B cell (primary cell): Measurements from ENCODE around the gene ADGRE2. TPM values are rescaled to one million over a fixed set of nuclear protein-coding genes. Genes with fewer than 3 reads are reported as not detected.
"Not testable (repeated sequence)": the region's sequence is repeated elsewhere in the genome, so short reads cannot be mapped to it uniquely, and the experiment has no call there.

ENCODE experiments used
- ATAC-seq: fragments of 200-7000 bp; cut with Tn5 transposase; one replicate; pipeline ENCODE4 v1.10.0; 2021; ENCODE audit warnings: low read depth, mild to moderate bottlenecking, moderate number of reproducible peaks, moderate library complexity
- CTCF ChIA-PET: fragments of 350-600 bp; sonication (Branson Sonifier 250); formaldehyde crosslinking; loops from one replicate; lab custom pipeline; 2021; ENCODE audit warnings: antibody characterized with exemption, inconsistent platforms; lab: Charles Lee
- POLR2A ChIA-PET: fragments of 350-600 bp; sonication (Branson Sonifier 250); formaldehyde crosslinking; loops from one replicate; lab custom pipeline; 2021; ENCODE audit warnings: antibody characterized with exemption; lab: Charles Lee
- DNase-seq: peaks from one replicate; pipeline ENCODE4 v3.0.0; 2013
- H2AFZ ChIP-seq: 2 replicates; pipeline ENCODE4 v1.6.1; 2012; ENCODE audit warnings: mild to moderate bottlenecking, low read depth, low read length; ENCODE audit not compliant: insufficient read depth, poor library complexity, severe bottlenecking
- H3K27ac ChIP-seq, 2 donors: 1 replicate in 1 of 2; 2 replicates in 1 of 2; pipeline ENCODE4 v1.5.1; 2012 to 2013; ENCODE audit warnings: low read length in 2 of 2, mild to moderate bottlenecking in 2 of 2, moderate library complexity in 1 of 2
- H3K27me3 ChIP-seq, 4 experiments: fragments of 200-600 bp in 1 of 4; sonication (generic) in 1 of 4; replicated peaks in 1 of 4; 1 replicate in 2 of 4; 2 replicates in 2 of 4; pipeline versions ENCODE4 v1.6.1 to v1.7.0; 2013 to 2016; ENCODE audit warnings: low read length in 3 of 4, mild to moderate bottlenecking in 2 of 4, mixed read lengths in 1 of 4, moderate library complexity in 1 of 4; ENCODE audit not compliant: insufficient read depth in 4 of 4, control insufficient read depth in 3 of 4; ENCODE audit errors: control extremely low read depth in 1 of 4
- H3K36me3 ChIP-seq, 2 experiments: replicated peaks in 1 of 2; 1 replicate in 1 of 2; 2 replicates in 1 of 2; pipeline versions ENCODE4 v1.6.1 to v1.7.1; 2013; ENCODE audit warnings: low read length in 1 of 2; ENCODE audit not compliant: insufficient read depth in 2 of 2, control insufficient read depth in 1 of 2; ENCODE audit errors: control extremely low read depth in 1 of 2, extremely low read depth in 1 of 2
- H3K4me1 ChIP-seq, 2 donors: fragments of 200-600 bp in 1 of 2; sonication (generic) in 1 of 2; 1 replicate in 1 of 2; 2 replicates in 1 of 2; pipeline versions ENCODE4 v1.5.1 to v1.6.1; 2013 to 2017; ENCODE audit warnings: low read length in 2 of 2; ENCODE audit not compliant: control insufficient read depth in 2 of 2, insufficient read depth in 2 of 2
- H3K4me2 ChIP-seq: replicated peaks from 2 replicates; pipeline ENCODE3; 2012; ENCODE audit warnings: mild to moderate bottlenecking, low read depth, low read length; ENCODE audit not compliant: poor library complexity, severe bottlenecking
- H3K4me3 ChIP-seq, 5 experiments: fragments of 200-600 bp in 1 of 5; sonication (generic) in 1 of 5; 1 replicate in 3 of 5; 2 replicates in 2 of 5; pipeline versions ENCODE4 v1.5.1 to v1.7.0; 2011 to 2016; ENCODE audit warnings: low read length in 4 of 5, mild to moderate bottlenecking in 4 of 5, low read depth in 2 of 5, control low read depth in 1 of 5, moderate library complexity in 1 of 5; ENCODE audit not compliant: insufficient read depth in 1 of 5; ENCODE audit errors: control extremely low read depth in 1 of 5, extremely low read depth in 1 of 5
- H3K79me2 ChIP-seq: fragments of 200-600 bp; sonication (generic); one replicate; pipeline ENCODE4 v1.6.0; 2016; ENCODE audit warnings: low read length; ENCODE audit not compliant: control insufficient read depth, insufficient read depth
- H3K9ac ChIP-seq: fragments of 200-600 bp; sonication (generic); 2 replicates; pipeline ENCODE4 v1.6.1; 2017; ENCODE audit warnings: mild to moderate bottlenecking, low read length, moderate library complexity
- H3K9me3 ChIP-seq, 3 donors: one replicate each; pipeline versions ENCODE4 v1.6.1 to v1.7.1; 2013; ENCODE audit warnings: low read length in 2 of 3; ENCODE audit not compliant: control insufficient read depth in 2 of 3, insufficient read depth in 1 of 3; ENCODE audit errors: control extremely low read depth in 1 of 3
- H4K20me1 ChIP-seq: 2 replicates; pipeline ENCODE4 v1.6.0; 2012; ENCODE audit warnings: mild to moderate bottlenecking, low read length; ENCODE audit not compliant: insufficient read depth, control insufficient read depth, poor library complexity, severe bottlenecking
- H3K27ac Mint-ChIP-seq: one replicate; pipeline ENCODE4 v1.8.0; 2021; ENCODE audit warnings: mixed read lengths
- H3K27me3 Mint-ChIP-seq: one replicate; pipeline ENCODE4 v1.8.0; 2021; ENCODE audit warnings: mixed read lengths
- H3K4me1 Mint-ChIP-seq: one replicate; pipeline ENCODE4 v1.8.0; 2021; ENCODE audit warnings: mixed read lengths
- H3K4me3 Mint-ChIP-seq: one replicate; pipeline ENCODE4 v1.8.0; 2021; ENCODE audit warnings: mixed read lengths
- H3K9me3 Mint-ChIP-seq: one replicate; pipeline ENCODE4 v1.8.0; 2022; ENCODE audit warnings: mixed read lengths; ENCODE audit not compliant: insufficient read depth
- EZH2 ChIP-seq: IDR thresholded peaks from 2 replicates; pipeline ENCODE4 v1.6.1; 2012; ENCODE audit warnings: borderline replicate concordance, low read depth, mild to moderate bottlenecking, moderate library complexity, low read length; ENCODE audit not compliant: insufficient read depth, poor library complexity, severe bottlenecking
- WGBS: methylation state at CpG from one replicate; pipeline ENCODE4 v1.1.5; 2013; ENCODE audit warnings: missing lambda C conversion rate; ENCODE audit not compliant: insufficient coverage; 5-methylcytosine and 5-hydroxymethylcytosine counted together
- intact Hi-C: fragments of 100-400 bp; cut with micrococcal nuclease; formaldehyde crosslinking; loops from one replicate; pipeline ENCODE4 v1.10.0; 2022
- polyA minus RNA-seq: library from RNA; depleted of rRNA, polyadenylated mRNA; stranded (reverse); fragments of >200 nt; gene quantifications from 2 replicates; pipeline ENCODE4 v1.2.3, GENCODE V29; 2012
- polyA plus RNA-seq: library from polyadenylated mRNA; depleted of rRNA; stranded (reverse); fragments of >200 nt; gene quantifications from 2 replicates; pipeline ENCODE4 v1.2.3, GENCODE V29; 2012
- total RNA-seq, 2 donors: library from RNA; stranded (reverse); fragments of 120-200 nt in 1 of 2; gene quantifications; 1 replicate in 1 of 2; 2 replicates in 1 of 2; pipeline versions ENCODE4 v1.2.3 to v1.2.4, GENCODE V29; 2013 to 2022
- TF ChIP-seq, protein P1 (sequence below): fragments of 200-600 bp; IDR thresholded peaks from one replicate; pipeline ENCODE4 v1.8.0; 2022; ENCODE audit warnings: antibody characterized with exemption, mild to moderate bottlenecking

Gene ADGRE2
- 0.89 and 1.7 TPM in 2 replicates for total RNA-seq
- 0.82 TPM for total RNA-seq (2013)
- polyA plus RNA-seq: 0.52 and 1.1 TPM in 2 replicates
- 2.0 and 4.3 TPM in 2 replicates for polyA minus RNA-seq

GRCh38 chr19:14778110-14778845, at the start of gene ADGRE2:
TSS of gene ADGRE2 (minus strand) at chr19:14778560. CDS start at chr19:14776756, 1,804 bp downstream.
- DNase-seq, H3K9me3 Mint-ChIP-seq, H3K27ac Mint-ChIP-seq, ATAC-seq, H3K9ac ChIP-seq, H4K20me1 ChIP-seq, H3K27ac ChIP-seq, POLR2A ChIA-PET, H3K4me3 ChIP-seq, H3K79me2 ChIP-seq, H3K4me2 ChIP-seq, H3K36me3 ChIP-seq, intact Hi-C loops: not testable (repeated sequence)
- WGBS: 97% methylated on average over 3 of the region's 12 CpGs
- Histone ChIP-seq H3K27me3 (peaks cover 0 to 20% (median 4%) of the 10 kb centered on the region in 4 experiments), H2AFZ (peak within 1 kb of the TSS; percentile 22), H3K4me1 (peaks cover 13 to 26% of the 10 kb centered on the region in 2 donors), H3K9me3 (peaks cover 0 to 12% (median 0%) of the 10 kb centered on the region in 3 donors)
- Mint-ChIP-seq H3K4me1 (peaks cover 26% of the 10 kb centered on the region), H3K4me3 (peak within 1 kb of the TSS; percentile 54), H3K27me3 (peaks cover 13% of the 10 kb centered on the region)
- CTCF ChIA-PET: interaction anchor here (0.6 to 2.4 kb wide), 2 partner anchors 205 to 679 kb away, joined by 3 to 5 read pairs; no protein-coding TSS in a partner anchor

GRCh38 chr19:14826006-14826405, 47.6 kb upstream of the ADGRE2 start:
- H3K27ac Mint-ChIP-seq: no peak overlapping the region
- intact Hi-C loops: no loop called here
- POLR2A ChIA-PET: no interaction called here
- peaks cover 8% of the 10 kb centered on the region for H3K4me1 Mint-ChIP-seq
- WGBS: no CpG with 5 or more reads among the region's 2 CpGs
- Histone ChIP-seq H3K4me1 (no peaks in the 10 kb centered on the region), H3K4me3 (no peak overlapping the region), H3K27ac (no peak overlapping the region), H3K79me2 (no peaks in the 10 kb centered on the region), H3K36me3 (no peaks in the 10 kb centered on the region), H3K9me3 (peaks cover 0 to 3% (median 0%) of the 10 kb centered on the region in 3 donors), H3K4me2 (no peak overlapping the region), H4K20me1 (no peaks in the 10 kb centered on the region), H2AFZ (no peak overlapping the region), H3K9ac (no peak overlapping the region), H3K27me3 (peaks cover 0 to 10% (median 3%) of the 10 kb centered on the region in 4 experiments)
- CTCF ChIA-PET: no interaction called here
- no peak for ATAC-seq
- TF ChIP-seq EZH2: no peak
- TF ChIP-seq, protein P1, sequence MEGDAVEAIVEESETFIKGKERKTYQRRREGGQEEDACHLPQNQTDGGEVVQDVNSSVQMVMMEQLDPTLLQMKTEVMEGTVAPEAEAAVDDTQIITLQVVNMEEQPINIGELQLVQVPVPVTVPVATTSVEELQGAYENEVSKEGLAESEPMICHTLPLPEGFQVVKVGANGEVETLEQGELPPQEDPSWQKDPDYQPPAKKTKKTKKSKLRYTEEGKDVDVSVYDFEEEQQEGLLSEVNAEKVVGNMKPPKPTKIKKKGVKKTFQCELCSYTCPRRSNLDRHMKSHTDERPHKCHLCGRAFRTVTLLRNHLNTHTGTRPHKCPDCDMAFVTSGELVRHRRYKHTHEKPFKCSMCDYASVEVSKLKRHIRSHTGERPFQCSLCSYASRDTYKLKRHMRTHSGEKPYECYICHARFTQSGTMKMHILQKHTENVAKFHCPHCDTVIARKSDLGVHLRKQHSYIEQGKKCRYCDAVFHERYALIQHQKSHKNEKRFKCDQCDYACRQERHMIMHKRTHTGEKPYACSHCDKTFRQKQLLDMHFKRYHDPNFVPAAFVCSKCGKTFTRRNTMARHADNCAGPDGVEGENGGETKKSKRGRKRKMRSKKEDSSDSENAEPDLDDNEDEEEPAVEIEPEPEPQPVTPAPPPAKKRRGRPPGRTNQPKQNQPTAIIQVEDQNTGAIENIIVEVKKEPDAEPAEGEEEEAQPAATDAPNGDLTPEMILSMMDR: no peak
- H3K9me3 Mint-ChIP-seq: no peaks in the 10 kb centered on the region
- H3K27me3 Mint-ChIP-seq: peaks cover 42% of the 10 kb centered on the region
- no peak for DNase-seq
- H3K4me3 Mint-ChIP-seq: no peak overlapping the region
